ENCODE data around the gene TINAG.

Gene TINAG

GRCh38 chr6:54284161-54284860 is 23.9 kb upstream of the TINAG start:
- WGBS, result 86% methylated on average over 3 of the region's 3 CpGs
- no peak overlapping the region for H3K9ac ChIP-seq (ENCODE audit: low read depth, low read length)
- H3K36me3 ChIP-seq (ENCODE audit: insufficient read depth, low read length), result no peaks in the 10 kb centered on the region
- H3K4me3 ChIP-seq (ENCODE audit: low read length), result no peak overlapping the region
- H3K27ac ChIP-seq (ENCODE audit: low read depth, low read length), result no peak overlapping the region
- H3K4me1 ChIP-seq (ENCODE audit: insufficient read depth, low read length), result no peaks in the 10 kb centered on the region
- H3K9me3 ChIP-seq (ENCODE audit: insufficient read depth, low read depth, low read length), result no peaks in the 10 kb centered on the region
- H3K27me3 ChIP-seq (ENCODE audit: insufficient read depth, low read length), result no peaks in the 10 kb centered on the region

- no peaks in the 10 kb centered on the region for H3K9me3 ChIP-seq (ENCODE audit: insufficient read depth, low read depth, low read length)
- H3K27me3 ChIP-seq (ENCODE audit: insufficient read depth, low read length), result no peaks in the 10 kb centered on the region
- no peak overlapping the region for H3K27ac ChIP-seq (ENCODE audit: low read depth, low read length)
- WGBS, result 98% methylated on average over 3 of the region's 3 CpGs
- 0 out of 2 replicates have a peak, but pooled peaks cover 2% of the 10 kb centered on the region for H3K4me1 ChIP-seq (ENCODE audit: insufficient read depth, low read length)
- no peaks in the 10 kb centered on the region for H3K36me3 ChIP-seq (ENCODE audit: insufficient read depth, low read length)
- no peak overlapping the region for H3K9ac ChIP-seq (ENCODE audit: low read depth, low read length)
- H3K4me3 ChIP-seq (ENCODE audit: low read length), result no peak overlapping the region
Measured at GRCh38 chr6:54285595-54285994, 22.6 kb upstream of the TINAG start.

GRCh38 chr6:54286141-54286540 is 22.1 kb upstream of the TINAG start:
- no peak overlapping the region for H3K9ac ChIP-seq (ENCODE audit: low read depth, low read length)
- no peaks in the 10 kb centered on the region for H3K27me3 ChIP-seq (ENCODE audit: insufficient read depth, low read length)
- 0 out of 2 replicates have a peak, but pooled peaks cover 7% of the 10 kb centered on the region for H3K4me1 ChIP-seq (ENCODE audit: insufficient read depth, low read length)
- H3K4me3 ChIP-seq (ENCODE audit: low read length), result no peak overlapping the region
- no peak overlapping the region for H3K27ac ChIP-seq (ENCODE audit: low read depth, low read length)
- H3K9me3 ChIP-seq (ENCODE audit: insufficient read depth, low read depth, low read length), result no peaks in the 10 kb centered on the region
- no peaks in the 10 kb centered on the region for H3K36me3 ChIP-seq (ENCODE audit: insufficient read depth, low read length)

GRCh38 chr6:54288474-54288873 is 19.8 kb upstream of the TINAG start:
- 99% methylated on average over 2 of the region's 2 CpGs for WGBS
- no peak overlapping the region for H3K4me3 ChIP-seq (ENCODE audit: low read length)
- no peak overlapping the region for H3K9ac ChIP-seq (ENCODE audit: low read depth, low read length)
- H3K27ac ChIP-seq (ENCODE audit: low read depth, low read length), result no peak overlapping the region
- H3K9me3 ChIP-seq (ENCODE audit: insufficient read depth, low read depth, low read length), result no peaks in the 10 kb centered on the region
- H3K36me3 ChIP-seq (ENCODE audit: insufficient read depth, low read length), result no peaks in the 10 kb centered on the region
- peaks cover 17% of the 10 kb centered on the region; the same call in 1 of the 2 replicates for H3K4me1 ChIP-seq (ENCODE audit: insufficient read depth, low read length)
- no peaks in the 10 kb centered on the region for H3K27me3 ChIP-seq (ENCODE audit: insufficient read depth, low read length)

GRCh38 chr6:54289426-54289825 is 18.8 kb upstream of the TINAG start:
- Histone ChIP-seq H3K9me3 (ENCODE audit: insufficient read depth, low read depth, low read length) (no peaks in the 10 kb centered on the region), H3K4me1 (ENCODE audit: insufficient read depth, low read length) (peaks cover 17% of the 10 kb centered on the region; the same call in 1 of the 2 replicates), H3K27me3 (ENCODE audit: insufficient read depth, low read length) (no peaks in the 10 kb centered on the region), H3K9ac (ENCODE audit: low read depth, low read length) (no peak overlapping the region), H3K27ac (ENCODE audit: low read depth, low read length) (no peak overlapping the region), H3K36me3 (ENCODE audit: insufficient read depth, low read length) (no peaks in the 10 kb centered on the region), H3K4me3 (ENCODE audit: low read length) (no peak overlapping the region)
- 97% methylated on average over 3 of the region's 4 CpGs for WGBS

GRCh38 chr6:54291146-54291545 is 17.1 kb upstream of the TINAG start:
- H3K9ac ChIP-seq (ENCODE audit: low read depth, low read length), result no peak overlapping the region
- peaks cover 17% of the 10 kb centered on the region; the same call in 1 of the 2 replicates for H3K4me1 ChIP-seq (ENCODE audit: insufficient read depth, low read length)
- H3K36me3 ChIP-seq (ENCODE audit: insufficient read depth, low read length), result no peaks in the 10 kb centered on the region
- no peak overlapping the region for H3K27ac ChIP-seq (ENCODE audit: low read depth, low read length)
- H3K27me3 ChIP-seq (ENCODE audit: insufficient read depth, low read length), result no peaks in the 10 kb centered on the region
- H3K4me3 ChIP-seq (ENCODE audit: low read length), result no peak overlapping the region
- no peaks in the 10 kb centered on the region for H3K9me3 ChIP-seq (ENCODE audit: insufficient read depth, low read depth, low read length)
- 89% methylated on average over 1 of the region's 2 CpGs for WGBS

- H3K9me3 ChIP-seq (ENCODE audit: insufficient read depth, low read depth, low read length), result no peaks in the 10 kb centered on the region
- no peaks in the 10 kb centered on the region for H3K27me3 ChIP-seq (ENCODE audit: insufficient read depth, low read length)
- H3K4me3 ChIP-seq (ENCODE audit: low read length), result no peak overlapping the region
- H3K9ac ChIP-seq (ENCODE audit: low read depth, low read length), result no peak overlapping the region
- H3K4me1 ChIP-seq (ENCODE audit: insufficient read depth, low read length), result peaks cover 17% of the 10 kb centered on the region; the same call in 1 of the 2 replicates
- H3K27ac ChIP-seq (ENCODE audit: low read depth, low read length), result no peak overlapping the region
- no peaks in the 10 kb centered on the region for H3K36me3 ChIP-seq (ENCODE audit: insufficient read depth, low read length)
- 50% methylated on average over 1 of the region's 2 CpGs for WGBS
Measured at GRCh38 chr6:54291738-54292137, 16.5 kb upstream of the TINAG start.

GRCh38 chr6:54294965-54295532 is 13.2 kb upstream of the TINAG start:
- no peak overlapping the region for H3K27ac ChIP-seq (ENCODE audit: low read depth, low read length)
- H3K9ac ChIP-seq (ENCODE audit: low read depth, low read length), result no peak overlapping the region
- 94% methylated on average over 8 of the region's 8 CpGs for WGBS
- H3K9me3 ChIP-seq (ENCODE audit: insufficient read depth, low read depth, low read length), result no peaks in the 10 kb centered on the region
- H3K4me1 ChIP-seq (ENCODE audit: insufficient read depth, low read length), result peaks cover 17% of the 10 kb centered on the region; the same call in 1 of the 2 replicates
- H3K4me3 ChIP-seq (ENCODE audit: low read length), result no peak overlapping the region
- H3K36me3 ChIP-seq (ENCODE audit: insufficient read depth, low read length), result no peaks in the 10 kb centered on the region
- H3K27me3 ChIP-seq (ENCODE audit: insufficient read depth, low read length), result no peaks in the 10 kb centered on the region

GRCh38 chr6:54299542-54300269 is 8.5 kb upstream of the TINAG start:
- Histone ChIP-seq H3K27ac (ENCODE audit: low read depth, low read length) (no peak overlapping the region), H3K27me3 (ENCODE audit: insufficient read depth, low read length) (no peaks in the 10 kb centered on the region), H3K4me1 (ENCODE audit: insufficient read depth, low read length) (peaks cover 4% of the 10 kb centered on the region; the same call in 1 of the 2 replicates), H3K4me3 (ENCODE audit: low read length) (no peak overlapping the region), H3K36me3 (ENCODE audit: insufficient read depth, low read length) (no peaks in the 10 kb centered on the region), H3K9me3 (ENCODE audit: insufficient read depth, low read depth, low read length) (no peaks in the 10 kb centered on the region), H3K9ac (ENCODE audit: low read depth, low read length) (no peak overlapping the region)
- 97% methylated on average over 2 of the region's 2 CpGs for WGBS

GRCh38 chr6:54301770-54302169 is 6.5 kb upstream of the TINAG start:
- H3K4me3 ChIP-seq (ENCODE audit: low read length), result no peak overlapping the region

GRCh38 chr6:54307439-54307910 is 766 bp upstream of the TINAG start:
- 96% methylated on average over 2 of the region's 2 CpGs for WGBS

More at GRCh38 chr6:54301770-54302169, 6.5 kb upstream of the TINAG start:
- Histone ChIP-seq H3K27ac (ENCODE audit: low read depth, low read length) (no peak overlapping the region), H3K4me1 (ENCODE audit: insufficient read depth, low read length) (peaks cover 4% of the 10 kb centered on the region; the same call in 1 of the 2 replicates), H3K9me3 (ENCODE audit: insufficient read depth, low read depth, low read length) (no peaks in the 10 kb centered on the region), H3K9ac (ENCODE audit: low read depth, low read length) (no peak overlapping the region), H3K36me3 (ENCODE audit: insufficient read depth, low read length) (no peaks in the 10 kb centered on the region), H3K27me3 (ENCODE audit: insufficient read depth, low read length) (no peaks in the 10 kb centered on the region)

More at GRCh38 chr6:54307439-54307910, 766 bp upstream of the TINAG start:
- no peaks in the 10 kb centered on the region for H3K4me1 ChIP-seq (ENCODE audit: insufficient read depth, low read length)
- no peaks in the 10 kb centered on the region for H3K36me3 ChIP-seq (ENCODE audit: insufficient read depth, low read length)
- H3K4me3 ChIP-seq (ENCODE audit: low read length), result no peak overlapping the region
- no peak overlapping the region for H3K9ac ChIP-seq (ENCODE audit: low read depth, low read length)
- H3K27me3 ChIP-seq (ENCODE audit: insufficient read depth, low read length), result no peaks in the 10 kb centered on the region
- H3K9me3 ChIP-seq (ENCODE audit: insufficient read depth, low read depth, low read length), result no peaks in the 10 kb centered on the region
- no peak overlapping the region for H3K27ac ChIP-seq (ENCODE audit: low read depth, low read length)
